Measurements from ENCODE around the gene ENHO. TPM values are rescaled to one million over a fixed set of nuclear protein-coding genes. Genes with fewer than 3 reads are reported as not detected.

ENHO gene
- total and polyA plus RNA-seq, 7 donors: 0.20 to 1.2 (median 0.37) TPM; not detected in 1

DNA sequence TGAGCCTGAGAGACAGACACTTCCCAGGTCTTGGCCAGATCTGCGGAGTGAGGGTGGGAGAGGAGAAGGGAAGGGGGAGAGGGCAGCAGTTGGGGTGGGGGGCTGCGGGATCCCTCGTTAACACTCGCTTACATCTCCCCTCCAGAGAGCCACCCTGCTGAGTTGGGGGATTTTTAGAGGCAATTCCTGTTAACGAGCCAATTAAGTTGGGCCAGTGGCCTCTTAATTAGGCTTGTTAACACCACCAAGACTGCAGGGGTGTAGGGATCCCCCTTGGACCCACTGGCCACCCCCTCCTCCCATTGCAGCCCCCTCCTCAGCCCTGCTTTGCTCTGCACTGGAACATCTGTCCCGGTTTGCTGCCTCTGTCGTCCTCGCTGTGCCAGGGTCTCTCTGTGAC, 43.1 kb upstream of the ENHO start:
- DNase-seq: peak in 1 of 2 donors; percentile 3
- Histone ChIP-seq H3K4me1 (peaks cover 33% of the 10 kb centered on the region), H3K27ac (no peak overlapping the region)

DNA sequence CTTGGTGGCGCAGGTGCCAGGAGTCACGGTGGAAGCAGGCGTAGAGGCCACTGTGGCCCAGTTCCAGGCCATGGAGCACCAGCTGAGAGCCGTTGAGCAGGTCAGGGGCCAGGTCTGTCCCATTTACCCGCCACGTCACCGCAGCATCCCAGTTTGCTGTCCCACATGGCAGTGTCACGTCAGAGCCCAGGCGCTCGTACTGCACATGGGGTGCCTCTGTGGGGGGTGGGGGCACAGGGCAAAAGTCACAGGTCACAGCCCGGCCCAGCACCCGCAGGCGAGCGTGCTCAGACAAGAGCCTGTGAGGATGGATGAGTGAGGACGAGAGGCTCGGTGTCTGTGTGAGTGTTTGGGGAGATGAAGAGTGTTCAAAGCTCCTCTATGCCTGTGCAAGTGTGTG, 41.8 kb upstream of the ENHO start:
- Histone ChIP-seq H3K4me3 (no peak overlapping the region), H3K4me1 (peaks cover 34% of the 10 kb centered on the region), H3K27ac (no peak overlapping the region), H3K36me3 (ENCODE audit: insufficient read depth in 1 of 2, low read depth in 1 of 2) (peaks cover 0 to 40% of the 10 kb centered on the region in 2 donors), H3K27me3 (ENCODE audit: insufficient read depth in 3 of 3, low read length in 2 of 3) (no peaks in the 10 kb centered on the region), H3K9me3 (no peaks in the 10 kb centered on the region)
- WGBS, 3 donors: 90 to 94% (median 93%) methylated on average over 16 of the region's 16 CpGs
- DNase-seq (peak; percentile 7 to 26), ATAC-seq (no peak)
- TF ChIP-seq CTCF (IDR thresholded peaks at IDR 0.05): no peak
- intact Hi-C loops (cut with DNase I): no loop called here

More for the DNA sequence above, 43.1 kb upstream of the ENHO start:
- 74 to 80% (median 80%) methylated on average over 8 of the region's 8 CpGs for WGBS, 3 donors
- Histone ChIP-seq H3K4me3 (no peak overlapping the region), H3K9me3 (no peaks in the 10 kb centered on the region), H3K27me3 (ENCODE audit: insufficient read depth in 3 of 3, low read length in 2 of 3) (no peaks in the 10 kb centered on the region), H3K36me3 (ENCODE audit: insufficient read depth in 1 of 2, low read depth in 1 of 2) (peaks cover 0 to 40% of the 10 kb centered on the region in 2 donors)
- no peak for TF ChIP-seq CTCF (IDR thresholded peaks at IDR 0.05)
- intact Hi-C loops (cut with DNase I): no loop called here
- no peak for ATAC-seq

DNA sequence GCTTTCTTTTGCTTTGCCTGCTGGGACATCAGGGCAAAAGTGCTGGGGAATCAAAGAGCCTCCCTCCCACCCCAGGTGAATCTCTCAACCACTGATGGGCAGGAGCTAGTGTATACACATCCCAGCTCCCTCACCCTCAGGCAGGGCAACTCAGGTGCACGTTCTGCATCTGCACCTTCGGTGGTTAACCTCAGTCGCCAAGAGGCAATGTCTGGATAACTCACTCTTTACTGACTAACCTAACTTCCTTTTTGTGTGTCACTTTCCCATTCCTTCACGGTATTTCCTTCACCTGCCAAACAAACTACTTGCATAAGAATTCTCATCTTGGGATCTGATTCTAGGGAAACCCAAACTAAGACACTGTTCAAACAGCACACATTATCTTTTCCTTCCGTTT, 40.5 kb upstream of the ENHO start:
- no peaks in the 10 kb centered on the region for H3K27me3 ChIP-seq (ENCODE audit: insufficient read depth in 3 of 3, low read length in 2 of 3)
- no peak overlapping the region for H3K4me3 ChIP-seq
- intact Hi-C loops (cut with DNase I): no loop called here
- TF ChIP-seq CTCF (IDR thresholded peaks at IDR 0.05): no peak
- 80 to 86% (median 81%) methylated on average over 5 of the region's 5 CpGs for WGBS, 3 donors
- no peaks in the 10 kb centered on the region for H3K9me3 ChIP-seq
- H3K4me1 ChIP-seq: peaks cover 45% of the 10 kb centered on the region
- H3K27ac ChIP-seq: no peak overlapping the region
- DNase-seq: no peak
- H3K36me3 ChIP-seq (ENCODE audit: insufficient read depth in 1 of 2, low read depth in 1 of 2): peaks cover 0 to 34% of the 10 kb centered on the region in 2 donors
- no peak for ATAC-seq

DNA sequence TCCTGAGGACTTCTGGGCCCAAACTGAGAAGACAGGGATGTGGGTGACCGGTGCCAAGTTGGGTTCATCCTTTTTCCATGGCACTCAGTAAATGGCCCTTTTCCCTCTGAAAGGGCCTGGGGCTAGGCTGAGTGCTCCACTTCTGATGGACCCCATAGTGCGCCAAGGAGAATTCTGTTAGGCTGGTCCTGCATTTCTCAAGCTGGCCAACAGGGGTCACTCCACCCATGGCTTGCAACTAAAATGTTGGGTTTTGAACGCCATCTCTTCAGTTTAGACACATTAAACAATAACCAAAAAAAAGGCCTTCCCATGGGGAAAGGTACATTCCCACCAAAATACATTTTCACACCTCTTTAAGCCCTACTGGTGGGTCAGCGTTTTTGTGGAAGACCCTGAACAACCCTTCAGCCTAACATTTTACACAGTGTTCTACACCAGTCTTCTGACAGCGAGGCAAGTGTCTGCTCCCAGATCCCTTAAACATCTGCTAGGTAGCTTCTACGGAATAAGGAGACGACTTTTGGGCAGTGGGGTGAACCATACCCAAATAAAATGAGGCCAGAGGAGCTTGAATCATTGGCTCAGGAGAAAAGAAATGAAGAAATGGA, 39.5 kb upstream of the ENHO start:
- peak; percentile 55 for TF ChIP-seq CTCF (IDR thresholded peaks at IDR 0.05)
- no peak for ATAC-seq
- 89 to 93% (median 90%) methylated on average over 7 of the region's 7 CpGs for WGBS, 3 donors

More for the DNA sequence above, 39.5 kb upstream of the ENHO start:
- no peak for DNase-seq
- H3K4me1 ChIP-seq: peaks cover 47% of the 10 kb centered on the region
- no peaks in the 10 kb centered on the region for H3K9me3 ChIP-seq
- intact Hi-C loops (cut with DNase I): no loop called here
- H3K27ac ChIP-seq: peak overlapping the region; percentile 96
- H3K36me3 ChIP-seq (ENCODE audit: insufficient read depth in 1 of 2, low read depth in 1 of 2): peaks cover 0 to 31% of the 10 kb centered on the region in 2 donors
- H3K27me3 ChIP-seq (ENCODE audit: insufficient read depth in 3 of 3, low read length in 2 of 3): no peaks in the 10 kb centered on the region
- H3K4me3 ChIP-seq: no peak overlapping the region
